ENCODE data around the gene TMEFF2. TPM values are rescaled to one million over a fixed set of nuclear protein-coding genes. Genes with fewer than 3 reads are reported as not detected.

The TMEFF2 gene
- total and polyA plus RNA-seq, 10 of the 15 experiments (the other 5 are each of a cell fraction or from before 2014, with no cell fraction given), result not detected

DNA sequence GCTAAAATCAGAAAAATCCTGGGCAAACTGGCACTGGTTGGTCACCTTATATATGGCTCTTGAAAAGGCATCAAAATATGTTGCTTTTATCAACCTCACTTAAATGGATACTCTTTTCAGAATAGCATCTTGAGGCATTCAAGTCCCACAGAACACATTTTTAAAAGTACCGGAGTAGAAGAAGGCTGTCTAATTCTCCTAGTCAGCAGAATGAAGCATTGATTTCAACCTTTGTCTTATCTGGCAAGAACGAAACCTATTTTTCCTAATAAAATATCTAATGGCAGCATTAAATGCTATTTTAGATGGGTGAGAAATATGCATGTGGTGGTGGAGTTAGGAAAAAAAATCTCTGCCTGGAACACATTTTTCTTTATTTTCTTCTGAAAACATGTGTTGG lies 27.8 kb downstream of the TMEFF2 start (continued):
- TF ChIP-seq FOXM1 (IDR thresholded peaks at IDR 0.05; ENCODE audit: low read depth, low read length), result no peak
- TF ChIP-seq, protein P1, sequence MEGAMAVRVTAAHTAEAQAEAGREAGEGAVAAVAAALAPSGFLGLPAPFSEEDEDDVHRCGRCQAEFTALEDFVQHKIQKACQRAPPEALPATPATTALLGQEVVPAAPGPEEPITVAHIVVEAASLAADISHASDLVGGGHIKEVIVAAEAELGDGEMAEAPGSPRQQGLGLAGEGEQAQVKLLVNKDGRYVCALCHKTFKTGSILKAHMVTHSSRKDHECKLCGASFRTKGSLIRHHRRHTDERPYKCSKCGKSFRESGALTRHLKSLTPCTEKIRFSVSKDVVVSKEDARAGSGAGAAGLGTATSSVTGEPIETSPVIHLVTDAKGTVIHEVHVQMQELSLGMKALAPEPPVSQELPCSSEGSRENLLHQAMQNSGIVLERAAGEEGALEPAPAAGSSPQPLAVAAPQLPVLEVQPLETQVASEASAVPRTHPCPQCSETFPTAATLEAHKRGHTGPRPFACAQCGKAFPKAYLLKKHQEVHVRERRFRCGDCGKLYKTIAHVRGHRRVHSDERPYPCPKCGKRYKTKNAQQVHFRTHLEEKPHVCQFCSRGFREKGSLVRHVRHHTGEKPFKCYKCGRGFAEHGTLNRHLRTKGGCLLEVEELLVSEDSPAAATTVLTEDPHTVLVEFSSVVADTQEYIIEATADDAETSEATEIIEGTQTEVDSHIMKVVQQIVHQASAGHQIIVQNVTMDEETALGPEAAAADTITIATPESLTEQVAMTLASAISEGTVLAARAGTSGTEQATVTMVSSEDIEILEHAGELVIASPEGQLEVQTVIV (IDR thresholded peaks at IDR 0.05; ENCODE audit: borderline replicate concordance, partially characterized antibody), result no peak
- TF ChIP-seq, protein P2, sequence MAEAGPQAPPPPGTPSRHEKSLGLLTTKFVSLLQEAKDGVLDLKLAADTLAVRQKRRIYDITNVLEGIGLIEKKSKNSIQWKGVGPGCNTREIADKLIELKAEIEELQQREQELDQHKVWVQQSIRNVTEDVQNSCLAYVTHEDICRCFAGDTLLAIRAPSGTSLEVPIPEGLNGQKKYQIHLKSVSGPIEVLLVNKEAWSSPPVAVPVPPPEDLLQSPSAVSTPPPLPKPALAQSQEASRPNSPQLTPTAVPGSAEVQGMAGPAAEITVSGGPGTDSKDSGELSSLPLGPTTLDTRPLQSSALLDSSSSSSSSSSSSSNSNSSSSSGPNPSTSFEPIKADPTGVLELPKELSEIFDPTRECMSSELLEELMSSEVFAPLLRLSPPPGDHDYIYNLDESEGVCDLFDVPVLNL (IDR thresholded peaks at IDR 0.05; ENCODE audit: low read depth, low read length), result no peak
- TF ChIP-seq, protein P3, sequence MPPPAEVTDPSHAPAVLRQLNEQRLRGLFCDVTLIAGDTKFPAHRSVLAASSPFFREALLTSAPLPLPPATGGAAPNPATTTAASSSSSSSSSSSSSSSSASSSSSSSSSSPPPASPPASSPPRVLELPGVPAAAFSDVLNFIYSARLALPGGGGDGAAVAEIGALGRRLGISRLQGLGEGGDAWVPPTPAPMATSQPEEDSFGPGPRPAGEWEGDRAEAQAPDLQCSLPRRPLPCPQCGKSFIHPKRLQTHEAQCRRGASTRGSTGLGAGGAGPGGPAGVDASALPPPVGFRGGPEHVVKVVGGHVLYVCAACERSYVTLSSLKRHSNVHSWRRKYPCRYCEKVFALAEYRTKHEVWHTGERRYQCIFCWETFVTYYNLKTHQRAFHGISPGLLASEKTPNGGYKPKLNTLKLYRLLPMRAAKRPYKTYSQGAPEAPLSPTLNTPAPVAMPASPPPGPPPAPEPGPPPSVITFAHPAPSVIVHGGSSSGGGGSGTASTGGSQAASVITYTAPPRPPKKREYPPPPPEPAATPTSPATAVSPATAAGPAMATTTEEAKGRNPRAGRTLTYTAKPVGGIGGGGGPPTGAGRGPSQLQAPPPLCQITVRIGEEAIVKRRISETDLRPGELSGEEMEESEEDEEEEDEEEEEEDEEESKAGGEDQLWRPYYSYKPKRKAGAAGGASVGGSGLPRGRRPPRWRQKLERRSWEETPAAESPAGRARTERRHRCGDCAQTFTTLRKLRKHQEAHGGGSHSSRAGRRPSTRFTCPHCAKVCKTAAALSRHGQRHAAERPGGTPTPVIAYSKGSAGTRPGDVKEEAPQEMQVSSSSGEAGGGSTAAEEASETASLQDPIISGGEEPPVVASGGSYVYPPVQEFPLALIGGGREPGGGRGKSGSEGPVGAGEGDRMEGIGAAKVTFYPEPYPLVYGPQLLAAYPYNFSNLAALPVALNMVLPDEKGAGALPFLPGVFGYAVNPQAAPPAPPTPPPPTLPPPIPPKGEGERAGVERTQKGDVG (CRISPR knock-in tag; IDR thresholded peaks at IDR 0.05), result no peak
- TF ChIP-seq, protein P4, sequence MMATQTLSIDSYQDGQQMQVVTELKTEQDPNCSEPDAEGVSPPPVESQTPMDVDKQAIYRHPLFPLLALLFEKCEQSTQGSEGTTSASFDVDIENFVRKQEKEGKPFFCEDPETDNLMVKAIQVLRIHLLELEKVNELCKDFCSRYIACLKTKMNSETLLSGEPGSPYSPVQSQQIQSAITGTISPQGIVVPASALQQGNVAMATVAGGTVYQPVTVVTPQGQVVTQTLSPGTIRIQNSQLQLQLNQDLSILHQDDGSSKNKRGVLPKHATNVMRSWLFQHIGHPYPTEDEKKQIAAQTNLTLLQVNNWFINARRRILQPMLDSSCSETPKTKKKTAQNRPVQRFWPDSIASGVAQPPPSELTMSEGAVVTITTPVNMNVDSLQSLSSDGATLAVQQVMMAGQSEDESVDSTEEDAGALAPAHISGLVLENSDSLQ (IDR thresholded peaks at IDR 0.05), result no peak
- TF ChIP-seq ZZZ3 (IDR thresholded peaks at IDR 0.05; ENCODE audit: control insufficient read depth, insufficient read length, low read depth), result no peak
- no peak for TF ChIP-seq MEF2B (IDR thresholded peaks at IDR 0.05; ENCODE audit: partially characterized antibody, poor library complexity, severe bottlenecking)
